Mammary epithelial cell (primary cell): ENCODE measurements around the gene SPTLC2.

Source experiments
- CTCF ChIP-seq, 2 donors: IDR thresholded peaks in 1 of 2; conservative IDR thresholded peaks in 1 of 2; 2 replicates each; pipeline ENCODE4 v1.5.1; 2011 to 2012; ENCODE audit warnings: inconsistent platforms in 2 of 2, low read length in 2 of 2, mild to moderate bottlenecking in 2 of 2, control low read depth in 1 of 2, low read depth in 1 of 2; ENCODE audit not compliant: insufficient read depth in 1 of 2; ENCODE audit errors: extremely low read depth in 1 of 2
- EZH2 ChIP-seq: IDR thresholded peaks from 2 replicates; pipeline ENCODE4 v1.6.1; 2012; ENCODE audit warnings: low read length, inconsistent platforms, borderline replicate concordance

- TF ChIP-seq CTCF (conservative IDR thresholded peaks at IDR 0.05 in 1 of 2, IDR thresholded peaks at IDR 0.05 in 1 of 2; ENCODE audit: extremely low read depth in 1 of 2, insufficient read depth in 1 of 2, low read depth in 1 of 2, low read length in 2 of 2): no peak
- TF ChIP-seq EZH2: no peak
These were observed 3.2 kb downstream of the SPTLC2 start for GRCh38 chr14:77613201-77613600.
